GM23338 (cell line): Measurements from ENCODE around the gene SPG7. TPM values are rescaled to one million over a fixed set of nuclear protein-coding genes. Genes with fewer than 3 reads are reported as not detected.

Experiments used
- ATAC-seq: fragments of 200-7000 bp; cut with Tn5 transposase; 3 replicates; pipeline ENCODE4 v1.9.1; 2020
- DNase-seq: peaks from one replicate; pipeline ENCODE4 v3.0.0-alpha.2; 2015; ENCODE audit warnings: low spot score
- H2AFZ ChIP-seq: fragments of 200-600 bp; sonication (generic); 2 replicates; pipeline ENCODE4 v1.8.0; 2016; ENCODE audit warnings: antibody characterized with exemption, mild to moderate bottlenecking, moderate library complexity
- H3F3A ChIP-seq: fragments of 200-600 bp; sonication (generic); replicated peaks from 2 replicates; pipeline ENCODE4 v1.8.0; 2017; ENCODE audit warnings: antibody characterized with exemption, mixed run types, low read depth
- H3K27ac ChIP-seq: fragments of 200-600 bp; sonication (generic); 2 replicates; pipeline ENCODE4 v1.6.1; 2016; ENCODE audit warnings: low read depth
- H3K27me3 ChIP-seq: fragments of 200-600 bp; sonication (generic); 2 replicates; pipeline ENCODE4 v1.8.0; 2016; ENCODE audit warnings: mild to moderate bottlenecking, mixed run types, moderate library complexity; ENCODE audit not compliant: insufficient read depth
- H3K36me3 ChIP-seq: fragments of 200-600 bp; sonication (generic); 2 replicates; pipeline ENCODE4 v1.8.0; 2016; ENCODE audit warnings: mild to moderate bottlenecking; ENCODE audit not compliant: insufficient read depth
- H3K4me1 ChIP-seq: fragments of 200-600 bp; sonication (generic); 2 replicates; pipeline ENCODE4 v1.8.0; 2016; ENCODE audit warnings: mild to moderate bottlenecking, moderate library complexity; ENCODE audit not compliant: insufficient read depth
- H3K4me2 ChIP-seq: fragments of 200-600 bp; sonication (generic); 2 replicates; pipeline ENCODE4 v1.7.1; 2017; ENCODE audit warnings: mixed run types
- H3K4me3 ChIP-seq: fragments of 200-600 bp; sonication (generic); 2 replicates; pipeline ENCODE4 v1.6.1; 2016; ENCODE audit warnings: mixed run types
- H3K79me2 ChIP-seq: fragments of 200-600 bp; sonication (generic); replicated peaks from 2 replicates; pipeline ENCODE4 v1.8.0; 2017; ENCODE audit warnings: mild to moderate bottlenecking; ENCODE audit not compliant: insufficient read depth
- H3K9me2 ChIP-seq: fragments of 200-600 bp; sonication (generic); 2 replicates; pipeline ENCODE4 v1.8.0; 2017; ENCODE audit not compliant: insufficient read depth
- H4K20me1 ChIP-seq: fragments of 200-600 bp; sonication (generic); replicated peaks from 2 replicates; pipeline ENCODE4 v1.8.0; 2017; ENCODE audit warnings: mild to moderate bottlenecking; ENCODE audit not compliant: insufficient read depth
- H3K27ac Mint-ChIP-seq: 2 replicates; pipeline ENCODE4 v1.8.0; 2020; ENCODE audit warnings: inconsistent platforms, mild to moderate bottlenecking, moderate library complexity, mixed read lengths
- H3K27me3 Mint-ChIP-seq: 3 replicates; pipeline ENCODE4 v1.8.0; 2022; ENCODE audit warnings: low read depth, mild to moderate bottlenecking, moderate library complexity, mixed read lengths, inconsistent platforms; ENCODE audit not compliant: insufficient read depth, poor library complexity
- H3K36me3 Mint-ChIP-seq: 3 replicates; pipeline ENCODE4 v1.8.0; 2021; ENCODE audit warnings: low read depth, mild to moderate bottlenecking, inconsistent platforms, moderate library complexity, mixed read lengths
- H3K4me1 Mint-ChIP-seq: 3 replicates; pipeline ENCODE4 v1.8.0; 2020; ENCODE audit warnings: mild to moderate bottlenecking, inconsistent platforms, mixed read lengths
- H3K4me3 Mint-ChIP-seq: 3 replicates; pipeline ENCODE4 v1.8.0; 2021; ENCODE audit warnings: moderate library complexity, mild to moderate bottlenecking, inconsistent platforms, mixed read lengths
- H3K9me3 Mint-ChIP-seq: 3 replicates; pipeline ENCODE4 v1.8.0; 2020; ENCODE audit warnings: moderate library complexity, mild to moderate bottlenecking, inconsistent platforms, mixed read lengths
- EZH2phosphoT487 ChIP-seq: fragments of 200-600 bp; sonication (generic); IDR thresholded peaks from one replicate; pipeline ENCODE4 v1.8.1; 2018; ENCODE audit warnings: antibody characterized with exemption; ENCODE audit not compliant: unreplicated experiment
- JUNB ChIP-seq: IDR thresholded peaks from one replicate; pipeline ENCODE4 v1.6.1; 2016; ENCODE audit warnings: antibody characterized with exemption; ENCODE audit not compliant: unreplicated experiment
- REST ChIP-seq: IDR thresholded peaks from one replicate; pipeline ENCODE4 v1.6.1; 2018; ENCODE audit warnings: antibody characterized with exemption; ENCODE audit not compliant: unreplicated experiment
- STAT1 ChIP-seq: IDR thresholded peaks from one replicate; pipeline ENCODE4 v1.6.1; 2016; ENCODE audit warnings: antibody characterized with exemption; ENCODE audit not compliant: unreplicated experiment
- polyA plus RNA-seq: library from polyadenylated mRNA; unstranded; fragments of >200 nt; fragmentation: Nextera tagmentation; extraction: Ambion mirVana; gene quantifications from 2 replicates; pipeline ENCODE4 v1.2.1, GENCODE V29; 2016
- total RNA-seq: library from RNA; depleted of rRNA; stranded (reverse); fragments of >200 nt; shearing (Covaris generic); gene quantifications from 2 replicates; pipeline ENCODE4 v1.2.3, GENCODE V29; 2014
- TF ChIP-seq, protein P1 (sequence below): fragments of 250-450 bp; sonication (Bioruptor Pico); IDR thresholded peaks from 2 replicates; pipeline ENCODE4 v1.5.0; 2020; ENCODE audit warnings: mild to moderate bottlenecking, moderate library complexity

The SPG7 gene
- total and polyA plus RNA-seq, 2 experiments from 2014 or later, result 77.1 to 267 TPM

DNA sequence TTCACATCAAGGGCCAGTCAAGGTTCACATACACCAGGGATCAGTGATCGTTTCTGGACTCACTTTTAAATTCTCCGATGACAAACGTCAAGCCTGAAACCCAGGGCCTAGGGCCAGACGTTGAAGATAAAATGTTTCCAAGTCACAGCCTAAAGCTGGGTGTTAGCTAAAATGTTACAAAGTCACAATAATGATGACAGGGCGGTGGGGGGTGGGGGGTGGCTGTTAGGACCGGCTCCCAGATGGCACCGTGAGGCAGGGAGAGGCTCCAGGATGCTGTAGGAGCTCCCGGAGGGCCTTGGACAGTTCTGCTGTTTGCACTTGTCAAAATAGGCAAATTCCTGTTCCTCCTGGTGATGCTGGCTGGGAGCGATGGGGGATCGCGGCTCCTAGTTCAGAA is 35.9 kb downstream of the SPG7 start:
- H3K9me2 ChIP-seq, result no peaks in the 10 kb centered on the region
- ATAC-seq (no peak), DNase-seq (no peak)
- no peak overlapping the region for H3K27ac ChIP-seq
- H2AFZ ChIP-seq, result no peak overlapping the region
- no peaks in the 10 kb centered on the region for H3K79me2 ChIP-seq
- Mint-ChIP-seq H3K36me3 (peaks cover 44% of the 10 kb centered on the region), H3K27me3 (peaks cover 8% of the 10 kb centered on the region), H3K27ac (no peak overlapping the region), H3K9me3 (no peaks in the 10 kb centered on the region), H3K4me3 (no peak overlapping the region), H3K4me1 (no peaks in the 10 kb centered on the region)
- H3F3A ChIP-seq, result 0 out of 2 replicates have a peak, but pooled peaks cover 7% of the 10 kb centered on the region
- no peak for TF ChIP-seq REST
- TF ChIP-seq, protein P1, sequence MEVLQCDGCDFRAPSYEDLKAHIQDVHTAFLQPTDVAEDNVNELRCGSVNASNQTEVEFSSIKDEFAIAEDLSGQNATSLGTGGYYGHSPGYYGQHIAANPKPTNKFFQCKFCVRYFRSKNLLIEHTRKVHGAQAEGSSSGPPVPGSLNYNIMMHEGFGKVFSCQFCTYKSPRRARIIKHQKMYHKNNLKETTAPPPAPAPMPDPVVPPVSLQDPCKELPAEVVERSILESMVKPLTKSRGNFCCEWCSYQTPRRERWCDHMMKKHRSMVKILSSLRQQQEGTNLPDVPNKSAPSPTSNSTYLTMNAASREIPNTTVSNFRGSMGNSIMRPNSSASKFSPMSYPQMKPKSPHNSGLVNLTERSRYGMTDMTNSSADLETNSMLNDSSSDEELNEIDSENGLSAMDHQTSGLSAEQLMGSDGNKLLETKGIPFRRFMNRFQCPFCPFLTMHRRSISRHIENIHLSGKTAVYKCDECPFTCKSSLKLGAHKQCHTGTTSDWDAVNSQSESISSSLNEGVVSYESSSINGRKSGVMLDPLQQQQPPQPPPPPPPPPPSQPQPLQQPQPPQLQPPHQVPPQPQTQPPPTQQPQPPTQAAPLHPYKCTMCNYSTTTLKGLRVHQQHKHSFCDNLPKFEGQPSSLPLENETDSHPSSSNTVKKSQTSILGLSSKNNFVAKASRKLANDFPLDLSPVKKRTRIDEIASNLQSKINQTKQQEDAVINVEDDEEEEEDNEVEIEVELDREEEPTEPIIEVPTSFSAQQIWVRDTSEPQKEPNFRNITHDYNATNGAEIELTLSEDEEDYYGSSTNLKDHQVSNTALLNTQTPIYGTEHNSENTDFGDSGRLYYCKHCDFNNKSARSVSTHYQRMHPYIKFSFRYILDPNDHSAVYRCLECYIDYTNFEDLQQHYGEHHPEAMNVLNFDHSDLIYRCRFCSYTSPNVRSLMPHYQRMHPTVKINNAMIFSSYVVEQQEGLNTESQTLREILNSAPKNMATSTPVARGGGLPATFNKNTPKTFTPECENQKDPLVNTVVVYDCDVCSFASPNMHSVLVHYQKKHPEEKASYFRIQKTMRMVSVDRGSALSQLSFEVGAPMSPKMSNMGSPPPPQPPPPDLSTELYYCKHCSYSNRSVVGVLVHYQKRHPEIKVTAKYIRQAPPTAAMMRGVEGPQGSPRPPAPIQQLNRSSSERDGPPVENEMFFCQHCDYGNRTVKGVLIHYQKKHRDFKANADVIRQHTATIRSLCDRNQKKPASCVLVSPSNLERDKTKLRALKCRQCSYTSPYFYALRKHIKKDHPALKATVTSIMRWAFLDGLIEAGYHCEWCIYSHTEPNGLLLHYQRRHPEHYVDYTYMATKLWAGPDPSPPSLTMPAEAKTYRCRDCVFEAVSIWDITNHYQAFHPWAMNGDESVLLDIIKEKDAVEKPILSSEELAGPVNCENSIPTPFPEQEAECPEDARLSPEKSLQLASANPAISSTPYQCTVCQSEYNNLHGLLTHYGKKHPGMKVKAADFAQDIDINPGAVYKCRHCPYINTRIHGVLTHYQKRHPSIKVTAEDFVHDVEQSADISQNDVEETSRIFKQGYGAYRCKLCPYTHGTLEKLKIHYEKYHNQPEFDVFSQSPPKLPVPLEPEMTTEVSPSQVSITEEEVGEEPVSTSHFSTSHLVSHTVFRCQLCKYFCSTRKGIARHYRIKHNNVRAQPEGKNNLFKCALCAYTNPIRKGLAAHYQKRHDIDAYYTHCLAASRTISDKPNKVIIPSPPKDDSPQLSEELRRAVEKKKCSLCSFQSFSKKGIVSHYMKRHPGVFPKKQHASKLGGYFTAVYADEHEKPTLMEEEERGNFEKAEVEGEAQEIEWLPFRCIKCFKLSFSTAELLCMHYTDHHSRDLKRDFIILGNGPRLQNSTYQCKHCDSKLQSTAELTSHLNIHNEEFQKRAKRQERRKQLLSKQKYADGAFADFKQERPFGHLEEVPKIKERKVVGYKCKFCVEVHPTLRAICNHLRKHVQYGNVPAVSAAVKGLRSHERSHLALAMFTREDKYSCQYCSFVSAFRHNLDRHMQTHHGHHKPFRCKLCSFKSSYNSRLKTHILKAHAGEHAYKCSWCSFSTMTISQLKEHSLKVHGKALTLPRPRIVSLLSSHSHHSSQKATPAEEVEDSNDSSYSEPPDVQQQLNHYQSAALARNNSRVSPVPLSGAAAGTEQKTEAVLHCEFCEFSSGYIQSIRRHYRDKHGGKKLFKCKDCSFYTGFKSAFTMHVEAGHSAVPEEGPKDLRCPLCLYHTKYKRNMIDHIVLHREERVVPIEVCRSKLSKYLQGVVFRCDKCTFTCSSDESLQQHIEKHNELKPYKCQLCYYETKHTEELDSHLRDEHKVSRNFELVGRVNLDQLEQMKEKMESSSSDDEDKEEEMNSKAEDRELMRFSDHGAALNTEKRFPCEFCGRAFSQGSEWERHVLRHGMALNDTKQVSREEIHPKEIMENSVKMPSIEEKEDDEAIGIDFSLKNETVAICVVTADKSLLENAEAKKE (CRISPR knock-in tag), result no peak
- no peak for TF ChIP-seq STAT1
- TF ChIP-seq EZH2phosphoT487, result no peak
- TF ChIP-seq JUNB, result no peak
- no peaks in the 10 kb centered on the region for H3K4me1 ChIP-seq
- no peak overlapping the region for H3K4me2 ChIP-seq
- H3K27me3 ChIP-seq, result no peaks in the 10 kb centered on the region
- H3K36me3 ChIP-seq, result peaks cover 10% of the 10 kb centered on the region
- peaks cover 8% of the 10 kb centered on the region; the same call in 1 of the 2 replicates for H4K20me1 ChIP-seq
- no peak overlapping the region for H3K4me3 ChIP-seq
